HG02970 (cell line): ENCODE data around the gene SUFU.

ENCODE experiments used
- ATAC-seq: cut with Tn5 transposase; IDR thresholded peaks from one replicate; pipeline ENCODE4 v1.9.1; 2021; ENCODE audit warnings: mild to moderate bottlenecking, moderate library complexity, moderate number of reproducible peaks; ENCODE audit not compliant: unreplicated experiment, low FRiP score

The SUFU gene

DNA sequence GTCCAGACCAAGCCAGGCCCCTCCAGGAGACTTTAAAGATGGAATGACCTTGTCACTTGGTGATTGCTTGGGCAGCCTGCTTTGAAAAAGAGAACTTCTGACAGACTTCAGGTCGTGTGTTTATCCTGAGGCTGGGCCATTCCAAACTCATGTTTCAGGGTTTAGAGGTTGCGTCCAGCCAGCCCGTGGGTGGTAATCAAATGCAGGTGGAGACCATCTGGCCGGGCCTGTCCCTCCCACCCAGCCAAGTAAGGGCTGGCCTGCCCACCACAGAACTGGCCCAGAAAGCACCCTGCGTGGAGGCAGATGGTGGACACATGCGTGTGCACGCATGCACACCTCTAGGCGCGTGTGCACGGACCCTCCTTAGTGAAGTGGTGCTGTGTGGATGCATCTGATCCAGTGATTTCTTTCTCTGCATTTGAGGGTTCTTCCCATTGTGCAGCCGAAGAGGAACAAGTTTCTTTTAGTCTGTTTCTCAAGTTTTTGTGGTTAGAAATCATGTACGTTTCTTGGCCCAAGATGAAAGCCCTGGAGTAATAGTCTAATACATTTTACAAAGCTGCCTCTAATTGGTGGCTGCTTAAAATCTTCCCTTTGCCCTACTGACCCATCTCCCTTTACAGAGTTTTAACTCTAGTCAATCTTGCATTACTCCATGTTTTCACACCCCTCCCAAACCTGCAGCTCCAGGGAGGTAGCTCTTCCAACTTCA, 43.0 kb downstream of the SUFU start:
- ATAC-seq, result no peak

DNA sequence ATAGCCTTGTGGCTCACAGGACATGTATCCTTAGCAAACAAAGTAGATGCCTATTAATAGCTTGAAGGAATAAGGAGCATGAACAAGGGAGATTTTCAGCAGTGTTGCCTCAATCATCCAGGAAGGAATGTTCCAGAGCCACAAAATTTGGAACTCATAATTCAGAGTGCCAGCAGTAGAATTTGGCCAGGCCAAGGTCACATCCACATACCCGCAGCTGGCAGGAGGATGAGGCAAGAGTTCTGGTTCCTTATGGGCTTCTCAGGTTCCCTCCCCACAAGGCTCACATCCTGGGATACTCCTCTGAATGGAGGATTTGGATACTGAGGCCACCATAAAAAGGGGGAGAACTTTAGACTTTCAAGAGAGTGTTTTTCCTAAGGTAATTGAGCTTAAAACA, 45.8 kb downstream of the SUFU start:
- no peak for ATAC-seq

DNA sequence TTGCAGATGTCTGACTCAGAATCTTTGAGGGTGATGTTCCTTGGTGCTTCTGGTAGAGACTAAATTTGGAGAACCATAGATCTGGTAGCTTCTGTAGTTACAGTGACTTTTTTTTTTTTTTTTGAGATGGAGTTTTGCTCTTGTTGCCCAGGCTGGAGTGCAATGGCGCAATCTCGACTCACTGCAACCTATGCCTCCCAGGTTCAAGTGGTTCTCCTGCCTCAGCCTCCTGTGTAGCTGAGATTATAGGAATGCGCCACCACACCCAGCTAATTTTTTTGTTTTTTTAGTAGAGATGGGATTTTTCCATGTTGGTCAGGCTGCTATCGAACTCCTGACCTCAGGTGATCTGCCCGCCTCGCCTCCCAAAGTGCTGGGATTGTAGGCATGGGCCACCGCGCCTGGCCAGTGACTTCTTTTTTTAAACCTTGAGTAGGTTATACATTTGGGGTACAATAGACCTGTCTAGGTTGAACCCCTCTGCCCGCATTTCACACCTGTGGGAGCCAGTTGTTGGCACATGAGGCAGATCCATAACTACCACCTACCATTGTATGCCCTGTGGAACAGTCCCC, 47.0 kb downstream of the SUFU start:
- no peak for ATAC-seq

- ATAC-seq, result no peak
Measured at GRCh38 chr10:102552533-102552932, 48.8 kb downstream of the SUFU start.

DNA sequence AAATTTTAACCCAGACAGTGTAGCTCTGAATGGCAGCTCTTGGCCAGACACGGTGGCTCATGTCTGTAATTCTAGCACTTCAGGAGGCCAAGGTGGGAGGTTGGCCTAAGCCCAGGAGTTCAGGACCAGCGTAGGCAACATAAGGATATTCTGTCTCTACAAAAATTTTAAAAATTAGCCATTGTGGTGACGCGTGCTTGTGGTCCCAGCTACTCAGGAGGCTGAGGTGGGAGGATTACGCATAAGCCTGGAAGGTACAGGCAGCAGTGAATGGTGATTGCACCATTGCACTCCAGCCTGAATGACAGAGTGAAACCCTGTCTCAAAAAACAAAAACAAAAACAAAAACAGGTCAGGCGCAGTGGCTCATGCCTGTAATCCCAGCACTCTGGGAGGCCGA, 50.0 kb downstream of the SUFU start:
- no peak for ATAC-seq

- ATAC-seq, result no peak
Measured at GRCh38 chr10:102554531-102554930, 50.8 kb downstream of the SUFU start.

DNA sequence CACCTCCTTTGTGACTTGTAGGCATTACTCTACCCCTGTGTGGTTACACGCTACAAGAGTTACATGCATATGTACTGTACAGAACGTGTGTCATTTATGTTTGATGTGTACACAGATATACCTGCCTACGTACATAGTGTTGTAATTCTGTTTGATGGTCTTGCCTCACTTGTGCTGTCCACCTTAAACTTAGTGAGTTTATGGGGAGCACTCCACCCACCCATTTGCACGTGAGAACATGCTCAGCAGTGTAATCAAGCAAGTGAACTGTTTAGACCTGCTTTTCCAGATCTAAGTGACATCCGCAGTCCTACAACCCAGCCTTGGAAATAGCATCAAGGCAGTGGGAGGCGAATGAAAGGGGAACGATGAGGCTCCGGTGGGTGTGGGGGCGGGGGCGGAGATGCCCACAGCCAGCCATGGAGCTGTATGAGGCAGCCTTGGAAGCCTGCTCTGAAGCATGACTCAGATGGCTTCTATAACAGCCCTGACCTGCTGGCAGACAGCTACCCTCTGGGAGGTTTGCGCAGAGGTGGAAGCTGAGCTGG, 52.1 kb downstream of the SUFU start:
- no peak for ATAC-seq

GRCh38 chr10:102557569-102557968, 53.8 kb downstream of the SUFU start:
- ATAC-seq, result no peak

GRCh38 chr10:102559764-102560163, 56.0 kb downstream of the SUFU start:
- ATAC-seq, result no peak

DNA sequence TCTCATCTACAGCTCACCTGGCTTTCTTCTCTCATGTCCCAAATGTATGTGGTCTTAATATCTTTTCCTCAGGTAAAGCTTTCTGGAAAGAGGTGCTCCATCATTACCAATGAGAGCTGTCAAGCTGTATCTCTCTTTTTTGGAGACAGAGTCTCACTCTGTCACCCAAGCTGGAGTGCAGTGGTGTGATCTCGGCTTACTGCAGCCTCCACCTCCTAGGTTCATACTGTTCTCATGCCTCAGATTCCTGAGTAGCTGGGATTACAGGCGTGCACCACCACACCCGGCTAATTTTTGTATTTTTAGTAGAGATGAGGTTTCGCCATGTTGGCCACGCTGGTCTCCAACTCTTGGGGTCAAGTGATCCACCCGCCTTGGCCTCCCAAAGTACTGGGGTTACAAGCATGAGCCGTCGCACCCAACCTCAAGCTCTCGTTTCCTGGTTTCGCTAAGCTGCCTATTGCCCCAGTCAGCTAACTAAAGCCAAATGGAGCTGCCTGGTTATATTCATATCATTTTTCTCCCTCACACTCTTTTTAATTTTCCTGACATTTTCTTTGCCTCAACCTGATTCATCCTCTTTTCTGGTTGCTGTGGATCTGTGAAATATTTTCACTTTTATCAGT, 60.5 kb downstream of the SUFU start:
- ATAC-seq, result no peak

- ATAC-seq, result no peak
Measured at GRCh38 chr10:102565793-102566192, 62.0 kb downstream of the SUFU start.

GRCh38 chr10:102578782-102579181, 75.0 kb downstream of the SUFU start:
- no peak for ATAC-seq

DNA sequence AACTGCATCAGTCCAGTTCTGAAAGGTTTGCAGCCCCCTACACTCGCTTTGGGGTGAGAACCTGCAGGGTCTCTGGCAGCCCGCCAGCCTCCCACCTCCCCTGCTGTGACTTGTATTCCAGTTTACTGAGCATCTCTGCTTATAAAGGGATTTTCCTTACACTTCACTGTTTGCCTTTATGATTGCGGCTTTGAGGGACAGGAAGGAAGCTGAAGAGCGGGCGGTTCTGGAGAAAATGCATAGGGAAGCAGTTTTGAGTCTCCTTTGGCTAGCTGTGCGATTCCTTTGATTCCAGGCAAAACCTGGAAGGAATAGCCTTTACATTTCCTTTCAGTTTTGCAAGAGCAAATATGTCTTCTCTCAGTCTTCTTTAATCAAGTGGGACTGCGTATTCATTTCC, 75.6 kb downstream of the SUFU start:
- ATAC-seq, result no peak

DNA sequence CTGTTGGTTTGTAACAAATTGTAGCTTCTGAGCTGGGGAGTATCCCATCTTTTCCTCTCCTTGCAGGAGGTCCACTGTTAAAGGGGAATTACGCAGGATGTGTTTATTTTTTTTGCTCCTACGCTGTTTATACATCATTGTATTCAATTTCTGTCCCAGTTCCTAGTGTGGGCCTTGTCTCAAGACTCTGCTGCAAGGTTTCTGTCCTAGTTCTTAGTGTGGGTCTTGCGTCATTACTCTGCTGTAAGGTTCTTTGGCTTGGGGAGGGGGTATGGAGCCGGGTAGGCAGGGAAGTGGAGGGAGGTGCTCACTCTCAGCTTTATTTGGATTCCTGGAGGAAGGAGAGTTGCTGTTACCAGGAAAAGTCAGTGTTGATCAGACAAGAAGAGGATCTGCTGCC, 76.5 kb downstream of the SUFU start:
- no peak for ATAC-seq

DNA sequence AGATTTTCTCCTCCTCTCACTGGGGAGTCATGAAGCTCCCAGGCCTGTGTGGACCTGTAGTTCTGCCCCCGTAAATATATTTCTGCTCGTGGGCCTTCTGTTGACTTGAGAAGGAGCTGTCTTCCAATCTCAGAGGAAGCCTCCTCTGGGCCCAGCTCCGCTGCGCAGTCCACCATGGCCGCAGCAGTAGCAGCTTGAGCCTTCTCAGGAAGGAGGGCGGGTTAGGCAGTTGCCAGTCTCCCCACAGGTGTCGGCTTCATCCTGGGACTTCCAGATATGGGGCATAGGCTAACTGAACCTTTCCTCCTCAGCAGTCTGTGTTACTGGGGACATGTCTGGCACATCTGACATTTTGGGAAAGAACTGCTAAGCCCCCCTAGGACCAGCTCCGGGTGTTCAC, 77.6 kb downstream of the SUFU start:
- no peak for ATAC-seq

DNA sequence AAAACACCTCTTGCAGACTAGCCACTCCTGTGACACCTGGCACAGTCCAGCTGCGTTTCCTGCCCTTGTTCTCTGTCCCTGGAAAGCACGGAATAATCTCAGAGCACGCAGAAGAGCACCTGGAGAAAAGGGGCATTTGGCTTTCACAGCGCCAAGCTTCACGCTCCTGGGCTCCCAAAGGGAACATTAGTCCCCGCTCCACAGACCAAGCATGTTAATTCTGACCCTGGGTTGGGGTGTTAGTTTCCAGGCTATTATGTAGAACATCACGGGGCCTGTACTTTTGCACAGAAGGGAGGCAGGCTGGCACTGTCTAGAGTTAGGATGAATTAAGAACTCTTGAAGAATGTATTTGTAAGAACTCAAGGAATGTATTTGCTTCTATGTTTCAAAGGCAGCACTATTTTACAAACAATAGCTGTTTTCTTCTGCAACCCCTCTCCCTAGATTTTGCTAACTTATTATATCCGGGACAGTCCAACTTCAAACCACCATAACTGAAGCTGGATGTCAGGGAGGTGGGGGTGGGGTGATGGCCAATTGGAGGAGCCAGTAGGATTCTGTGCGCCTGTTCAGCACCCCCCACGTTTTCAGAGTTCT, 78.3 kb downstream of the SUFU start:
- ATAC-seq, result no peak

DNA sequence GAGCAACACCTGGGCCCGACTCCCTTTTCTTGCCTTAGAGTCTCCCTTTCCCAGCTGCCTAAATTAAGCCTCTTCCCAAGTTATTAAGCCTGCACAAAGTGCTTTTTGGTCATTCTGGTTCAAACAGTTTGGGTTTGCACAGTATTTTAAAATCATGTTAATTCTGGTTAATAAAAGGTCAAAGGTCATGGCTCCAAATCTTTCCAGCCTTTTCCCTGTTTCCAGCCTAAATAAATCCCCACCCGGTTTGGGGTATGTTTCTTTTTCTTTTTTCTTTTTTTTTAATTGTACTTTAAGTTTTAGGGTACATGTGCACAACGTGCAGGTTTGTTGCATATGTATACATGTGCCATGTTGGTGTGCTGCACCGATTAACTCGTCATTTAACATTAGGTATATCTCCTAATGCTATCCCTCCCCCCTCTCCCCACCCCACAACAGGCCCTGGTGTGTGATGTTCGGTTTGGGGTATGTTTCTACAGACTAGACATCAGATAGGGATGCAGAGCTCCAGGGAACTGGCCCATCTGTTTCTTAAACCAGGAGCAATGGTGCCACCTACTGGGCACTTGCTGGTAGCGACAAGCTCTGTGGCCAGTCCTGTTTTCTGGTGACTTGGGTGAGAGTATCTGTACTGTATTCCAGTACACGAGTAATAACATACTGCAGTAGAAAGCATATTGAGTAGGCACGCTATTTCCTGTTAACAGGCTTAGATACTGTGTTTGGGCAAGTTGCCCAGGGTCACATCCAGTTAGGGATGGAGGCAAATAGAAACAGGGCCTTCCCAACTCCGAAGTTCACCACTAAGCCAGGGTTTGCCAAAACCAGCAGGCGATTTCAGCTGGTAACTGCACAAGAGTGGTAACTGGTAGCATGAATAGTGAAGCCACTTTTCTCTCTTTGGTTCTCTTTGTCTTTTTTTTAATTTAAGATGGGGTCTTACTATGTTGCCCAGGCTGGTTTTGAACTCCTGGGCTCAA, 80.0 kb downstream of the SUFU start:
- peak; percentile 53 for ATAC-seq

DNA sequence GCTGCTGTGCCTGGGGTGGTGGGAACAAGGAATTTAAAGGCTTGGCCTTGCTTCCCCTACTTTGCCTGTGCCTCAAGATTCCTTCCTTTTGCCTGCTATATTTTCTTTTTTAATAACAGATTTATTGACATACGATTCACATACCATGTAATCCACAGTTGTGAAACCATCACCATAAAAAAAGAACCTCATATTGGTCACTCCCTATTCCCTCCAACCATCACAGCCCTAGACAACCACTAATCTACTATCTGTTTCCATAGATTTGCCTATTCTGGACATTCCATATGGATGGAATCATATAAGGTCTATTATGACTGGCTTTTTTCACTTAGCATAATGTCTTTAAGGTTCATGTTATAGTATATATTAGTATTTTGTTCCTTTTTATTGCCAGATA, 81.3 kb downstream of the SUFU start:
- ATAC-seq, result no peak

- ATAC-seq, result no peak
Measured at GRCh38 chr10:102586858-102587257, 83.1 kb downstream of the SUFU start.

GRCh38 chr10:102588875-102589274, 85.1 kb downstream of the SUFU start:
- ATAC-seq, result no peak
